ENCODE measurements around the gene RASSF1. TPM values are rescaled to one million over a fixed set of nuclear protein-coding genes. Genes with fewer than 3 reads are reported as not detected.

Gene RASSF1
- total and polyA plus RNA-seq, 2 donors (not counting 3 experiments of a cell fraction or from before 2014, with no cell fraction given): 31.9 to 59.7 TPM

- Histone ChIP-seq H3K4me1 (ENCODE audit: control insufficient read depth, extremely low read depth, insufficient read depth, low read length) (no peaks in the 10 kb centered on the region), H2AFZ (ENCODE audit: low read depth, low read length) (no peak overlapping the region), H3K9me1 (replicated peaks; ENCODE audit: control insufficient read depth, extremely low read depth, insufficient read depth, low read length) (no peaks in the 10 kb centered on the region), H3K4me3 (replicated peaks in 1 of 3; ENCODE audit: insufficient read depth in 1 of 3, low read depth in 1 of 3, low read length in 3 of 3) (no peak overlapping the region), H3K9me3 (replicated peaks; ENCODE audit: control insufficient read depth, insufficient read depth, low read length) (no peaks in the 10 kb centered on the region), H3K36me3 (ENCODE audit: control insufficient read depth in 2 of 2, extremely low read depth in 1 of 2, insufficient read depth in 2 of 2, low read length in 2 of 2) (no peaks in the 10 kb centered on the region), H3K27me3 (ENCODE audit: control insufficient read depth in 2 of 2, insufficient read depth in 2 of 2, low read length in 2 of 2) (no peaks in the 10 kb centered on the region), H4K20me1 (replicated peaks; ENCODE audit: control insufficient read depth, extremely low read depth, insufficient read depth, low read length) (no peaks in the 10 kb centered on the region), H3K27ac (ENCODE audit: insufficient read depth, low read depth, low read length) (no peak overlapping the region), H3K4me2 (ENCODE audit: insufficient read depth, low read length) (no peak overlapping the region), H3K9ac (replicated peaks; ENCODE audit: extremely low read depth, insufficient read depth, low read length) (no peak overlapping the region), H3K79me2 (ENCODE audit: control insufficient read depth, insufficient read depth, low read length) (no peaks in the 10 kb centered on the region)
- POLR2A ChIA-PET: interaction anchor here (0.6 kb wide), 1 partner anchor 117 kb away, joined by 3 read pairs; no protein-coding TSS in a partner anchor
- no peak for TF ChIP-seq CTCF (IDR thresholded peaks at IDR 0.05; ENCODE audit: extremely low read depth in 1 of 2, insufficient read depth in 1 of 2, low read depth in 1 of 2, low read length in 2 of 2)
- FAIRE-seq: no peak
- CTCF ChIA-PET: no interaction called here
- no peak for DNase-seq (ENCODE audit: low read depth, low spot score)
- intact Hi-C loops (cut with micrococcal nuclease): no loop called here
- no TSS peak for BruUV-seq (replicated peaks)
- dilution Hi-C loops (cut with MboI; ENCODE audit: extremely low pct_ligation_motif_present, low sequenced_read_pairs): no loop called here
Observed at GRCh38 chr3:50378024-50378423, 37.4 kb upstream of the RASSF1 start.

- no peaks in the 10 kb centered on the region for H3K79me2 ChIP-seq (ENCODE audit: control insufficient read depth, insufficient read depth, low read length)
- TF ChIP-seq MYC (IDR thresholded peaks at IDR 0.05; ENCODE audit: low read depth, low read length): no peak
- TF ChIP-seq FOS (IDR thresholded peaks at IDR 0.05; ENCODE audit: borderline replicate concordance, insufficient read depth, low read length): no peak
- TF ChIP-seq POLR2A (IDR thresholded peaks at IDR 0.05; ENCODE audit: low read depth, low read length): no peak
- no peak for TF ChIP-seq POLR2AphosphoS5 (IDR thresholded peaks at IDR 0.05; ENCODE audit: insufficient read depth, low read depth, low read length)
- no peak for TF ChIP-seq JUN (IDR thresholded peaks at IDR 0.05; ENCODE audit: borderline replicate concordance, insufficient read depth, insufficient read length, low read depth)
- TF ChIP-seq GATA2 (IDR thresholded peaks at IDR 0.05; ENCODE audit: insufficient read depth, insufficient read length, low read depth, low read length): no peak
- no peak for TF ChIP-seq CTCF (IDR thresholded peaks at IDR 0.05; ENCODE audit: extremely low read depth in 1 of 2, insufficient read depth in 1 of 2, low read depth in 1 of 2, low read length in 2 of 2)
- TF ChIP-seq EZH2 (IDR thresholded peaks at IDR 0.05; ENCODE audit: borderline replicate concordance, low read depth, low read length, severe bottlenecking): no peak
- no peak for TF ChIP-seq MAX (IDR thresholded peaks at IDR 0.05; ENCODE audit: insufficient read depth, insufficient read length)
- peaks cover 0 to 2% of the 10 kb centered on the region in 2 experiments for H3K27me3 ChIP-seq (ENCODE audit: control insufficient read depth in 2 of 2, insufficient read depth in 2 of 2, low read length in 2 of 2)
- H4K20me1 ChIP-seq (replicated peaks; ENCODE audit: control insufficient read depth, extremely low read depth, insufficient read depth, low read length): no peaks in the 10 kb centered on the region
- H3K27ac ChIP-seq (ENCODE audit: insufficient read depth, low read depth, low read length): no peak overlapping the region
- no peak overlapping the region for H3K4me2 ChIP-seq (ENCODE audit: insufficient read depth, low read length)
- ChIA-PET CTCF (interaction anchor here (0.6 kb wide), 1 partner anchor 167 kb away, joined by 4 read pairs; no protein-coding TSS in a partner anchor), POLR2A (no interaction called here)
- H2AFZ ChIP-seq (ENCODE audit: low read depth, low read length): no peak overlapping the region
- DNase-seq (ENCODE audit: low read depth, low spot score): no peak
- no peaks in the 10 kb centered on the region for H3K9me3 ChIP-seq (replicated peaks; ENCODE audit: control insufficient read depth, insufficient read depth, low read length)
- H3K9me1 ChIP-seq (replicated peaks; ENCODE audit: control insufficient read depth, extremely low read depth, insufficient read depth, low read length): no peaks in the 10 kb centered on the region
- no TSS peak for BruUV-seq (replicated peaks)
- no peak overlapping the region for H3K9ac ChIP-seq (replicated peaks; ENCODE audit: extremely low read depth, insufficient read depth, low read length)
- no peaks in the 10 kb centered on the region for H3K4me1 ChIP-seq (ENCODE audit: control insufficient read depth, extremely low read depth, insufficient read depth, low read length)
- intact Hi-C loops (cut with micrococcal nuclease) (no loop called here), dilution Hi-C loops (cut with MboI; ENCODE audit: extremely low pct_ligation_motif_present, low sequenced_read_pairs) (no loop called here)
- no peak for FAIRE-seq
- H3K4me3 ChIP-seq (replicated peaks in 1 of 3; ENCODE audit: insufficient read depth in 1 of 3, low read depth in 1 of 3, low read length in 3 of 3): no peak overlapping the region
- H3K36me3 ChIP-seq (ENCODE audit: control insufficient read depth in 2 of 2, extremely low read depth in 1 of 2, insufficient read depth in 2 of 2, low read length in 2 of 2): no peaks in the 10 kb centered on the region
Observed at GRCh38 chr3:50375258-50375931, 34.8 kb upstream of the RASSF1 start.

Measured in endothelial cell of umbilical vein (primary cell).